SU-DHL-6 (cell line): Measurements from ENCODE around the gene TYW3.

Source experiments
- EZH2phosphoT487 ChIP-seq: fragments of 200-600 bp; sonication (generic), shearing (Covaris generic); conservative IDR thresholded peaks from 2 replicates; pipeline ENCODE4 v1.6.1; 2018; ENCODE audit warnings: mild to moderate bottlenecking, antibody characterized with exemption, low read length, moderate library complexity, mixed read lengths
- TF ChIP-seq, protein P1 (sequence below): fragments of 200-600 bp; sonication (generic); IDR thresholded peaks from one replicate; pipeline ENCODE4 v1.5.1; 2017; ENCODE audit warnings: antibody characterized with exemption, mild to moderate bottlenecking, low read length, moderate library complexity; ENCODE audit not compliant: insufficient read depth, poor library complexity, severe bottlenecking

DNA sequence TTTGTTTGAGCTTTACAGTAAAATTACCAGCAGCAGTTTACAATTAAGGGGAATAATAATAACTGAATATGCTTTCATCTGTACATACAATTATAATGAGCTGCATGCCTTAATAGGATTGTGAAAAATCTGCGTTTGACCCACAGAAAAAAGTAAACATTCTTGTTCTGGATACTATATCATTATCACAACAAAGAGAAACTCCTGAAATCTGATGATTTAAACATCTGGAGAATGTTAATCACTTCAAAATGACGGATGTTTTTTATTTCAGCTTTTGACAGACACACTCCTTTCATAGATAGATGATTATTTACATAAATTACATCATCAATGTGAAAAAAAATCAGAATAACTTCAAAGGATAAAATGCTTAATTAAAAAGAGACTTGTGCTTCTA lies 58.5 kb downstream of the TYW3 start:
- TF ChIP-seq, protein P1, sequence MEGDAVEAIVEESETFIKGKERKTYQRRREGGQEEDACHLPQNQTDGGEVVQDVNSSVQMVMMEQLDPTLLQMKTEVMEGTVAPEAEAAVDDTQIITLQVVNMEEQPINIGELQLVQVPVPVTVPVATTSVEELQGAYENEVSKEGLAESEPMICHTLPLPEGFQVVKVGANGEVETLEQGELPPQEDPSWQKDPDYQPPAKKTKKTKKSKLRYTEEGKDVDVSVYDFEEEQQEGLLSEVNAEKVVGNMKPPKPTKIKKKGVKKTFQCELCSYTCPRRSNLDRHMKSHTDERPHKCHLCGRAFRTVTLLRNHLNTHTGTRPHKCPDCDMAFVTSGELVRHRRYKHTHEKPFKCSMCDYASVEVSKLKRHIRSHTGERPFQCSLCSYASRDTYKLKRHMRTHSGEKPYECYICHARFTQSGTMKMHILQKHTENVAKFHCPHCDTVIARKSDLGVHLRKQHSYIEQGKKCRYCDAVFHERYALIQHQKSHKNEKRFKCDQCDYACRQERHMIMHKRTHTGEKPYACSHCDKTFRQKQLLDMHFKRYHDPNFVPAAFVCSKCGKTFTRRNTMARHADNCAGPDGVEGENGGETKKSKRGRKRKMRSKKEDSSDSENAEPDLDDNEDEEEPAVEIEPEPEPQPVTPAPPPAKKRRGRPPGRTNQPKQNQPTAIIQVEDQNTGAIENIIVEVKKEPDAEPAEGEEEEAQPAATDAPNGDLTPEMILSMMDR: no peak
- no peak for TF ChIP-seq EZH2phosphoT487
